Measurements from ENCODE around the gene DNMT3A. TPM values are rescaled to one million over a fixed set of nuclear protein-coding genes. Genes with fewer than 3 reads are reported as not detected.

Gene DNMT3A
- total RNA-seq, 1 donor from 2014 or later: 80.2 TPM

GRCh38 chr2:25373269-25373981 lies 31.7 kb upstream of the DNMT3A start:
- Mint-ChIP-seq H3K9me3 (ENCODE audit: unreplicated experiment) (no peaks in the 10 kb centered on the region), H3K27ac (ENCODE audit: unreplicated experiment) (no peak overlapping the region), H3K4me1 (ENCODE audit: unreplicated experiment) (peaks cover 22% of the 10 kb centered on the region), H3K36me3 (ENCODE audit: unreplicated experiment) (no peaks in the 10 kb centered on the region), H3K4me3 (ENCODE audit: unreplicated experiment) (no peak overlapping the region), H3K27me3 (ENCODE audit: unreplicated experiment) (no peaks in the 10 kb centered on the region)
- DNase-seq (ENCODE audit: extremely low spot score, unreplicated experiment): no peak
- TF ChIP-seq, protein P1, sequence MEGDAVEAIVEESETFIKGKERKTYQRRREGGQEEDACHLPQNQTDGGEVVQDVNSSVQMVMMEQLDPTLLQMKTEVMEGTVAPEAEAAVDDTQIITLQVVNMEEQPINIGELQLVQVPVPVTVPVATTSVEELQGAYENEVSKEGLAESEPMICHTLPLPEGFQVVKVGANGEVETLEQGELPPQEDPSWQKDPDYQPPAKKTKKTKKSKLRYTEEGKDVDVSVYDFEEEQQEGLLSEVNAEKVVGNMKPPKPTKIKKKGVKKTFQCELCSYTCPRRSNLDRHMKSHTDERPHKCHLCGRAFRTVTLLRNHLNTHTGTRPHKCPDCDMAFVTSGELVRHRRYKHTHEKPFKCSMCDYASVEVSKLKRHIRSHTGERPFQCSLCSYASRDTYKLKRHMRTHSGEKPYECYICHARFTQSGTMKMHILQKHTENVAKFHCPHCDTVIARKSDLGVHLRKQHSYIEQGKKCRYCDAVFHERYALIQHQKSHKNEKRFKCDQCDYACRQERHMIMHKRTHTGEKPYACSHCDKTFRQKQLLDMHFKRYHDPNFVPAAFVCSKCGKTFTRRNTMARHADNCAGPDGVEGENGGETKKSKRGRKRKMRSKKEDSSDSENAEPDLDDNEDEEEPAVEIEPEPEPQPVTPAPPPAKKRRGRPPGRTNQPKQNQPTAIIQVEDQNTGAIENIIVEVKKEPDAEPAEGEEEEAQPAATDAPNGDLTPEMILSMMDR (IDR thresholded peaks at IDR 0.05): no peak

DNA sequence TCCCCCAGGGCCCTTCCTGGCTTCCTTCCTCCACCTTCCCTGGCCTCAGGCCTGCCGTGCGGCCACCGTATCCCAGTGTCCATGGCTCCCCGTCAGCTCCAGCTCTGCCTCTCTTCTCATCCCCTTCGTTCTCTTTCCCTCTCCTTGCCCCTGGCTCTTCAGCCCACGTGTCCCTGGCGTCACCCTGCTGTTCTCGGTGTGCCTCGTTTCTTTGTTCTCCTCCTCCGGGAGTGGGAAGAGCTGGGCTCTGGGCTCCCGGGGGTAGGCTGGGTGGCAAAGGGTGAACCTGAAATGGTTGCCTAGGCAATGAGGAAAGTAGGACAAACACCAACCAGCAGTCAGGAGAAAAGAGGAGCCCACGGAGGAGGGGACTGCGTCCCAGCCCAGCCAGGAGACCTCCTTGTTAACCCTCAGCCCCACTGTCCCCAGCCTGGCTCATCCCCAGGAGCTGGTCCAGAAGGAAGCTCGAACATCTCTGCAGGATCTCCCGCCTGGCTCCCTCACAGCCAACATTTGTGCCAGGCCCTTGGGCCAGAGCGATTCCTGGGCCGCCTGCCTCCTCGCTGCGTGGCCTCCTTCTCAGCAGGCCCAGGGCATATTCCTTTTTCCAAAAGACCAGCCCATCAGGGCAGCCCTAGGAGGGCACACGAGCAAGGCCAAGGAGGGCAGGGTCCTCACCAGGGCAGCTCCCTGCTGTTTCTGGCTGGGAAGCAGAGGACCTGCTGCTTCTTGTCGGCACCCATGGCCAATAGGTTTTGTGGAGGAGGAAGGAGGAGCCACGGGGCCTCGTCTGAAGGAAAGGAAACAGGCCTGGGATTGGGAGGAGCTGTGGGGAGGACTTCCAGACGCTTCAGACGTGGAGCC lies 30.9 kb upstream of the DNMT3A start:
- peaks cover 22% of the 10 kb centered on the region for H3K4me1 Mint-ChIP-seq (ENCODE audit: unreplicated experiment)
- no peak overlapping the region for H3K27ac Mint-ChIP-seq (ENCODE audit: unreplicated experiment)
- H3K27me3 Mint-ChIP-seq (ENCODE audit: unreplicated experiment): no peaks in the 10 kb centered on the region
- H3K9me3 Mint-ChIP-seq (ENCODE audit: unreplicated experiment): no peaks in the 10 kb centered on the region
- TF ChIP-seq, protein P1 (IDR thresholded peaks at IDR 0.05): no peak
- H3K4me3 Mint-ChIP-seq (ENCODE audit: unreplicated experiment): no peak overlapping the region
- H3K36me3 Mint-ChIP-seq (ENCODE audit: unreplicated experiment): no peaks in the 10 kb centered on the region
- DNase-seq (ENCODE audit: extremely low spot score, unreplicated experiment): no peak

GRCh38 chr2:25371253-25372241 lies 29.8 kb upstream of the DNMT3A start:
- no peak overlapping the region for H3K27ac Mint-ChIP-seq (ENCODE audit: unreplicated experiment)
- H3K4me1 Mint-ChIP-seq (ENCODE audit: unreplicated experiment): peaks cover 14% of the 10 kb centered on the region
- DNase-seq (ENCODE audit: extremely low spot score, unreplicated experiment): no peak
- H3K36me3 Mint-ChIP-seq (ENCODE audit: unreplicated experiment): no peaks in the 10 kb centered on the region
- no peaks in the 10 kb centered on the region for H3K27me3 Mint-ChIP-seq (ENCODE audit: unreplicated experiment)
- no peaks in the 10 kb centered on the region for H3K9me3 Mint-ChIP-seq (ENCODE audit: unreplicated experiment)
- H3K4me3 Mint-ChIP-seq (ENCODE audit: unreplicated experiment): no peak overlapping the region
- TF ChIP-seq, protein P1 (IDR thresholded peaks at IDR 0.05): no peak

DNA sequence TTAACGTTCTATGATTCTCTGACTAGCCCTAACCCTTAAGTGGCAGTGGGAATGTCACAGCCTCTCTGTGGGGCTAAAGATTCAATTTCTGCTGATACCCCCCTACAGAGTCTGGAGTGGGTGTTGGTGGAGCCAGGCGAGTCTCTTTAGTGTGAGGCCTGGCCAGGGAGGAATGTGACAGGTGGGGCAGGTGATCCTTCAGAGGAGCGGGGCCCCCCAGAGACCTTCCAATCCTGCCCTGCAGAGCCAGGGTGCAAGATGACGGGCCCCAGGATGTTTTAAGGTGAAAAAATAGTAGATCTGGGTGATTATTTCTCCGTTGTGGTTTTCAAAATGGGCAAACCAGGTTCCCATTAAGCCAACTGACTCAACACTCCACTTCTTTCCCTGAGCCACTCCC lies 28.2 kb upstream of the DNMT3A start:
- Mint-ChIP-seq H3K36me3 (ENCODE audit: unreplicated experiment) (no peaks in the 10 kb centered on the region), H3K27ac (ENCODE audit: unreplicated experiment) (no peak overlapping the region), H3K4me1 (ENCODE audit: unreplicated experiment) (peaks cover 9% of the 10 kb centered on the region), H3K9me3 (ENCODE audit: unreplicated experiment) (no peaks in the 10 kb centered on the region), H3K4me3 (ENCODE audit: unreplicated experiment) (no peak overlapping the region), H3K27me3 (ENCODE audit: unreplicated experiment) (no peaks in the 10 kb centered on the region)
- TF ChIP-seq, protein P1 (IDR thresholded peaks at IDR 0.05): no peak
- no peak for DNase-seq (ENCODE audit: extremely low spot score, unreplicated experiment)

Data from osteocyte (in vitro differentiated cells).